Esophagus squamous epithelium (tissue), 5 donors: ENCODE data around the gene SKA3. TPM values are rescaled to one million over a fixed set of nuclear protein-coding genes. Genes with fewer than 3 reads are reported as not detected.

Source experiments
- DNase-seq: peaks from one replicate; lab custom pipeline; 2025; lab: John Stamatoyannopoulos, UW
- H3K27ac ChIP-seq, 4 donors: fragments of 200-600 bp; sonication (generic); one replicate each; pipeline ENCODE4 v1.5.1; 2016 to 2019; ENCODE audit warnings: mild to moderate bottlenecking in 1 of 4
- H3K27me3 ChIP-seq, 4 donors: fragments of 200-600 bp; sonication (generic); 1 replicate in 3 of 4; 2 replicates in 1 of 4; pipeline versions ENCODE4 v1.5.1 to v1.6.0; 2017 to 2021; ENCODE audit warnings: antibody characterized with exemption in 1 of 4
- H3K36me3 ChIP-seq, 3 donors: fragments of 200-600 bp; sonication (generic); one replicate each; pipeline ENCODE4 v1.5.1; 2016 to 2019
- H3K4me1 ChIP-seq, 3 donors: fragments of 200-600 bp; sonication (generic); one replicate each; pipeline ENCODE4 v1.5.1; 2017 to 2019
- H3K4me3 ChIP-seq, 4 donors: fragments of 200-600 bp; sonication (generic); 1 replicate in 3 of 4; 2 replicates in 1 of 4; pipeline ENCODE4 v1.5.1; 2016 to 2019; ENCODE audit warnings: mild to moderate bottlenecking in 2 of 4, moderate library complexity in 1 of 4
- H3K9me3 ChIP-seq, 3 donors: fragments of 200-600 bp; sonication (generic); one replicate each; pipeline ENCODE4 v1.5.1; 2016 to 2019
- CTCF ChIP-seq, 6 experiments: fragments of 450-650 bp in 4 of 6; fragments of 200-600 bp in 2 of 6; sonication (generic) in 2 of 6; IDR thresholded peaks; one replicate each; pipeline ENCODE4 v1.5.1; 2016 to 2019; ENCODE audit warnings: antibody characterized with exemption in 6 of 6, mild to moderate bottlenecking in 4 of 6, moderate library complexity in 4 of 6
- POLR2A ChIP-seq, 4 donors: fragments of 450-650 bp; IDR thresholded peaks; one replicate each; pipeline ENCODE4 v1.6.1; 2017; ENCODE audit warnings: antibody characterized with exemption in 4 of 4, mild to moderate bottlenecking in 4 of 4, moderate library complexity in 3 of 4
- WGBS, 2 donors: methylation state at CpG; one replicate each; pipeline ENCODE4 v1.1.5; 2018; 5-methylcytosine and 5-hydroxymethylcytosine counted together
- intact Hi-C: fragments of 100-400 bp; cut with DNase I; formaldehyde crosslinking; loops from one replicate; pipeline ENCODE4 v1.15.0; 2022
- total RNA-seq, 4 donors: library from RNA; depleted of rRNA; stranded (reverse); fragments of >200 nt; gene quantifications; one replicate each; pipeline ENCODE4 v1.1.0, GENCODE V29; 2016
- donor health status: DM: yes; HTN: yes; CAD: no.

SKA3 gene
- total RNA-seq, 4 donors from 2014 or later = 3.4 to 20.8 (median 7.9) TPM

GRCh38 chr13:21152251-21152899, 24.0 kb downstream of the SKA3 start:
- Histone ChIP-seq H3K27ac (no peak overlapping the region), H3K9me3 (no peaks in the 10 kb centered on the region), H3K27me3 (no peaks in the 10 kb centered on the region), H3K4me3 (no peak overlapping the region), H3K36me3 (peaks cover 0 to 21% (median 6%) of the 10 kb centered on the region in 3 donors), H3K4me1 (no peaks in the 10 kb centered on the region)
- TF ChIP-seq POLR2A (IDR thresholded peaks at IDR 0.05) = no peak
- no peak for TF ChIP-seq CTCF (IDR thresholded peaks at IDR 0.05)
- 83 to 92% methylated on average over 7 of the region's 8 CpGs for WGBS, 2 donors
- intact Hi-C loops = no loop called here
- DNase-seq = no peak

GRCh38 chr13:21150013-21150412, 26.3 kb downstream of the SKA3 start:
- H3K4me1 ChIP-seq = peaks cover 0 to 12% (median 0%) of the 10 kb centered on the region in 3 donors
- no peak overlapping the region for H3K27ac ChIP-seq
- TF ChIP-seq CTCF (IDR thresholded peaks at IDR 0.05) = no peak
- no peaks in the 10 kb centered on the region for H3K9me3 ChIP-seq
- intact Hi-C loops = no loop called here
- no peak overlapping the region for H3K4me3 ChIP-seq
- DNase-seq = no peak
- 73 to 83% methylated on average over 1 of the region's 1 CpG for WGBS, 2 donors
- H3K36me3 ChIP-seq = peaks cover 0 to 45% (median 14%) of the 10 kb centered on the region in 3 donors
- no peaks in the 10 kb centered on the region for H3K27me3 ChIP-seq

GRCh38 chr13:21149568-21149967, 26.8 kb downstream of the SKA3 start:
- Histone ChIP-seq H3K4me3 (no peak overlapping the region), H3K27ac (no peak overlapping the region), H3K9me3 (no peaks in the 10 kb centered on the region), H3K27me3 (no peaks in the 10 kb centered on the region), H3K36me3 (peaks cover 0 to 49% (median 14%) of the 10 kb centered on the region in 3 donors), H3K4me1 (peaks cover 0 to 17% (median 0%) of the 10 kb centered on the region in 3 donors)
- TF ChIP-seq CTCF (IDR thresholded peaks at IDR 0.05) (no peak), POLR2A (IDR thresholded peaks at IDR 0.05) (no peak)
- no peak for DNase-seq
- intact Hi-C loops = no loop called here
- WGBS, 2 donors = 45 to 64% methylated on average over 1 of the region's 1 CpG

GRCh38 chr13:21148557-21149258, 27.6 kb downstream of the SKA3 start:
- no peaks in the 10 kb centered on the region for H3K27me3 ChIP-seq
- peaks cover 5 to 25% (median 7%) of the 10 kb centered on the region in 3 donors for H3K4me1 ChIP-seq
- no peak for TF ChIP-seq POLR2A (IDR thresholded peaks at IDR 0.05)
- no peak for TF ChIP-seq CTCF (IDR thresholded peaks at IDR 0.05)
- intact Hi-C loops = no loop called here
- no peaks in the 10 kb centered on the region for H3K9me3 ChIP-seq
- 62 to 86% methylated on average over 4 to 5 of the region's 5 CpGs for WGBS, 2 donors
- no peak overlapping the region for H3K4me3 ChIP-seq
- peaks cover 0 to 58% (median 14%) of the 10 kb centered on the region in 3 donors for H3K36me3 ChIP-seq
- H3K27ac ChIP-seq = no peak overlapping the region
- no peak for DNase-seq

- 68 to 75% methylated on average over 4 of the region's 4 CpGs for WGBS, 2 donors
- Histone ChIP-seq H3K4me3 (no peak overlapping the region), H3K9me3 (no peaks in the 10 kb centered on the region), H3K4me1 (peaks cover 6 to 34% (median 8%) of the 10 kb centered on the region in 3 donors), H3K27ac (no peak overlapping the region), H3K36me3 (peaks cover 0 to 67% (median 14%) of the 10 kb centered on the region in 3 donors), H3K27me3 (no peaks in the 10 kb centered on the region)
- intact Hi-C loops = no loop called here
- TF ChIP-seq CTCF (IDR thresholded peaks at IDR 0.05) = no peak
- TF ChIP-seq POLR2A (IDR thresholded peaks at IDR 0.05) = no peak
- no peak for DNase-seq
Observed at GRCh38 chr13:21147827-21148226, 28.5 kb downstream of the SKA3 start.
